Suprapubic skin (tissue), 4 donors: Measurements from ENCODE around the gene ULK4. TPM values are rescaled to one million over a fixed set of nuclear protein-coding genes. Genes with fewer than 3 reads are reported as not detected.
"Not testable (repeated sequence)": the region's sequence is repeated elsewhere in the genome, so short reads cannot be mapped to it uniquely, and the experiment has no call there.

Experiments used
- DNase-seq, 2 donors: peaks; one replicate each; pipeline ENCODE4 v3.0.0-alpha.2; 2019; ENCODE audit warnings: low spot score in 2 of 2
- H3K27ac ChIP-seq: fragments of 200-600 bp; sonication (generic); one replicate; pipeline ENCODE4 v1.5.1; 2019
- H3K27me3 ChIP-seq: fragments of 200-600 bp; sonication (generic); one replicate; pipeline ENCODE4 v1.5.1; 2019
- H3K36me3 ChIP-seq: fragments of 200-600 bp; sonication (generic); one replicate; pipeline ENCODE4 v1.5.1; 2019
- H3K4me1 ChIP-seq: fragments of 200-600 bp; sonication (generic); one replicate; pipeline ENCODE4 v1.5.1; 2019
- H3K4me3 ChIP-seq: fragments of 200-600 bp; sonication (generic); one replicate; pipeline ENCODE4 v1.5.1; 2019; ENCODE audit warnings: mild to moderate bottlenecking
- H3K9me3 ChIP-seq: fragments of 200-600 bp; sonication (generic); one replicate; pipeline ENCODE4 v1.5.1; 2019
- CTCF ChIP-seq, 2 donors: fragments of 200-600 bp in 1 of 2; fragments of 450-650 bp in 1 of 2; sonication (generic) in 1 of 2; IDR thresholded peaks; one replicate each; pipeline ENCODE4 v1.5.1; 2016 to 2019; ENCODE audit warnings: antibody characterized with exemption in 2 of 2, mild to moderate bottlenecking in 1 of 2, moderate library complexity in 1 of 2
- EP300 ChIP-seq: sonication (generic); formaldehyde crosslinking; IDR thresholded peaks from one replicate; pipeline ENCODE4 v1.6.1; 2017; ENCODE audit warnings: antibody characterized with exemption
- POLR2A ChIP-seq, 2 donors: fragments of 450-650 bp; IDR thresholded peaks; one replicate each; pipeline ENCODE4 v1.6.1; 2017; ENCODE audit warnings: antibody characterized with exemption in 2 of 2, mild to moderate bottlenecking in 2 of 2, moderate library complexity in 2 of 2
- POLR2AphosphoS5 ChIP-seq, 3 donors: sonication (generic); formaldehyde crosslinking; IDR thresholded peaks; one replicate each; pipeline ENCODE4 v1.6.1; 2017; ENCODE audit warnings: antibody characterized with exemption in 3 of 3
- WGBS: methylation state at CpG from one replicate; pipeline ENCODE4 v1.1.5; 2018; 5-methylcytosine and 5-hydroxymethylcytosine counted together
- total RNA-seq, 4 donors: library from RNA; depleted of rRNA; stranded (reverse); fragments of >200 nt; gene quantifications; one replicate each; pipeline ENCODE4 v1.1.0, GENCODE V29; 2016

Gene ULK4
- total RNA-seq, 4 donors from 2014 or later = 11.7 to 21.7 (median 16.6) TPM

- H3K36me3 ChIP-seq = no peaks in the 10 kb centered on the region
- no peaks in the 10 kb centered on the region for H3K9me3 ChIP-seq
- H3K4me1 ChIP-seq = no peaks in the 10 kb centered on the region
- TF ChIP-seq POLR2AphosphoS5 (IDR thresholded peaks at IDR 0.05) = no peak
- no peak for TF ChIP-seq CTCF (IDR thresholded peaks at IDR 0.05)
- TF ChIP-seq POLR2A (IDR thresholded peaks at IDR 0.05) = no peak
- no peak overlapping the region for H3K4me3 ChIP-seq
- 88% methylated on average over 4 of the region's 4 CpGs for WGBS
- H3K27me3 ChIP-seq = no peaks in the 10 kb centered on the region
- H3K27ac ChIP-seq = no peak overlapping the region
- DNase-seq = no peak
Observed at GRCh38 chr3:41290736-41291135, 671.2 kb downstream of the ULK4 start.

- Histone ChIP-seq H3K9me3 (no peaks in the 10 kb centered on the region), H3K4me1 (no peaks in the 10 kb centered on the region), H3K27me3 (no peaks in the 10 kb centered on the region), H3K4me3 (no peak overlapping the region), H3K27ac (no peak overlapping the region), H3K36me3 (no peaks in the 10 kb centered on the region)
- TF ChIP-seq EP300 (no peak), CTCF (IDR thresholded peaks at IDR 0.05) (no peak), POLR2A (IDR thresholded peaks at IDR 0.05) (no peak), POLR2AphosphoS5 (IDR thresholded peaks at IDR 0.05) (no peak)
- WGBS = no CpG with 5 or more reads among the region's 2 CpGs
- no peak for DNase-seq
Observed at GRCh38 chr3:41290306-41290705, 671.6 kb downstream of the ULK4 start.

- H3K4me1 ChIP-seq = no peaks in the 10 kb centered on the region
- 76% methylated on average over 8 of the region's 8 CpGs for WGBS
Observed at GRCh38 chr3:41288785-41289184, 673.1 kb downstream of the ULK4 start.

GRCh38 chr3:41286305-41286704, 675.6 kb downstream of the ULK4 start:
- H3K4me3 ChIP-seq = no peak overlapping the region
- DNase-seq = no peak
- no peaks in the 10 kb centered on the region for H3K27me3 ChIP-seq
- TF ChIP-seq EP300 = no peak
- TF ChIP-seq CTCF (IDR thresholded peaks at IDR 0.05) = no peak
- TF ChIP-seq POLR2AphosphoS5 (IDR thresholded peaks at IDR 0.05) = no peak
- no peak for TF ChIP-seq POLR2A (IDR thresholded peaks at IDR 0.05)
- no peaks in the 10 kb centered on the region for H3K4me1 ChIP-seq
- no peaks in the 10 kb centered on the region for H3K9me3 ChIP-seq
- no peak overlapping the region for H3K27ac ChIP-seq
- 86% methylated on average over 6 of the region's 6 CpGs for WGBS
- H3K36me3 ChIP-seq = no peaks in the 10 kb centered on the region

More at GRCh38 chr3:41288785-41289184, 673.1 kb downstream of the ULK4 start:
- Histone ChIP-seq H3K27me3 (no peaks in the 10 kb centered on the region), H3K36me3 (no peaks in the 10 kb centered on the region), H3K27ac (no peak overlapping the region), H3K9me3 (no peaks in the 10 kb centered on the region), H3K4me3 (no peak overlapping the region)
- no peak for DNase-seq
- TF ChIP-seq POLR2AphosphoS5 (IDR thresholded peaks at IDR 0.05) = no peak
- no peak for TF ChIP-seq CTCF (IDR thresholded peaks at IDR 0.05)
- TF ChIP-seq POLR2A (IDR thresholded peaks at IDR 0.05) = no peak
- TF ChIP-seq EP300 = no peak

GRCh38 chr3:41284934-41285333, 677.0 kb downstream of the ULK4 start:
- H3K4me1 ChIP-seq, H3K27me3 ChIP-seq, H3K36me3 ChIP-seq, H3K27ac ChIP-seq, DNase-seq, H3K4me3 ChIP-seq, H3K9me3 ChIP-seq: not testable (repeated sequence)
- 85% methylated on average over 3 of the region's 3 CpGs for WGBS

- Histone ChIP-seq H3K36me3 (no peaks in the 10 kb centered on the region), H3K4me3 (no peak overlapping the region), H3K9me3 (no peaks in the 10 kb centered on the region), H3K4me1 (no peaks in the 10 kb centered on the region), H3K27ac (no peak overlapping the region), H3K27me3 (no peaks in the 10 kb centered on the region)
- TF ChIP-seq POLR2AphosphoS5 (IDR thresholded peaks at IDR 0.05) (no peak), POLR2A (IDR thresholded peaks at IDR 0.05) (no peak), EP300 (no peak), CTCF (IDR thresholded peaks at IDR 0.05) (no peak)
- WGBS = 81% methylated on average over 15 of the region's 16 CpGs
- DNase-seq = no peak
Observed at GRCh38 chr3:41277790-41278465, 684.0 kb downstream of the ULK4 start.
